GM12878 (cell line): ENCODE measurements around the gene CYSTM1. TPM values are rescaled to one million over a fixed set of nuclear protein-coding genes. Genes with fewer than 3 reads are reported as not detected.

Source experiments
- ATAC-seq: fragments of 200-7000 bp; cut with Tn5 transposase; 3 replicates; pipeline ENCODE4 v1.9.1; 2020; ENCODE audit warnings: mild to moderate bottlenecking, moderate library complexity
- BruUV-seq: library from RNA; stranded (reverse); fragments of 400-500 nt; replicated peaks from 2 replicates; lab custom pipeline; 2021; lab: Mats Ljungman, UMichigan
- CTCF ChIA-PET: fragments of 300-600 bp; sonication (Branson Sonifier 250); formaldehyde crosslinking; extraction: SDS; loops from one replicate; lab custom pipeline; 2021; ENCODE audit warnings: inconsistent platforms; lab: Yijun Ruan, JAX
- POLR2A ChIA-PET: fragments of 350-600 bp; formaldehyde crosslinking; extraction: SDS; loops from one replicate; lab custom pipeline; 2021; ENCODE audit warnings: inconsistent platforms; lab: Charles Lee
- RAD21 ChIA-PET: fragments of 300-600 bp; sonication (Branson Sonifier 250); formaldehyde crosslinking; loops from one replicate; lab custom pipeline; 2023; ENCODE audit warnings: antibody characterized with exemption; ENCODE audit not compliant: unreplicated experiment; lab: Charles Lee
- SMC1A ChIA-PET: fragments of 300-600 bp; sonication (Branson Sonifier 250); formaldehyde crosslinking; loops from one replicate; lab custom pipeline; 2023; ENCODE audit not compliant: unreplicated experiment, uncharacterized antibody; lab: Charles Lee
- DNase-seq: peaks from one replicate; pipeline ENCODE4 v3.0.0-alpha.2; 2011; ENCODE audit warnings: low read depth, low spot score
- FAIRE-seq: peaks from 3 replicates; lab custom pipeline; 2011; peaks lifted over from hg19 to GRCh38; lab: Jason Lieb, UNC
- H2AFZ ChIP-seq: 2 replicates; pipeline ENCODE4 v1.6.0; 2011; ENCODE audit warnings: low read depth, low read length, control low read depth; ENCODE audit not compliant: control insufficient read depth
- H3K27ac ChIP-seq: 2 replicates; pipeline ENCODE4 v1.5.1; 2011; ENCODE audit warnings: control low read depth; ENCODE audit not compliant: control insufficient read depth, insufficient read depth
- H3K27me3 ChIP-seq, 2 experiments: replicated peaks in 1 of 2; 2 replicates each; pipeline versions ENCODE4 v1.6.0 to v1.6.1; 2011; ENCODE audit warnings: low read length in 1 of 2; ENCODE audit not compliant: control insufficient read depth in 2 of 2, insufficient read depth in 2 of 2
- H3K36me3 ChIP-seq, 2 experiments: 2 replicates each; pipeline ENCODE4 v1.5.1; 2011; ENCODE audit warnings: low read length in 1 of 2; ENCODE audit not compliant: control insufficient read depth in 2 of 2, insufficient read depth in 2 of 2
- H3K4me1 ChIP-seq: 2 replicates; pipeline ENCODE4 v1.6.1; 2011; ENCODE audit warnings: mild to moderate bottlenecking, low read length, moderate library complexity, mixed read lengths; ENCODE audit not compliant: control insufficient read depth, insufficient read depth
- H3K4me2 ChIP-seq: 2 replicates; pipeline ENCODE4 v1.6.0; 2011; ENCODE audit warnings: control low read depth; ENCODE audit not compliant: control insufficient read depth, insufficient read depth
- H3K4me3 ChIP-seq: fragments of 200-600 bp; sonication (generic); 2 replicates; pipeline ENCODE4 v1.5.1; 2016
- H3K79me2 ChIP-seq: 2 replicates; pipeline ENCODE4 v1.6.0; 2011; ENCODE audit warnings: low read length; ENCODE audit not compliant: control insufficient read depth, insufficient read depth
- H3K9ac ChIP-seq: 2 replicates; pipeline ENCODE4 v1.8.0; 2011; ENCODE audit warnings: low read length, control low read depth, mixed read lengths; ENCODE audit not compliant: control insufficient read depth, insufficient read depth
- H3K9me3 ChIP-seq: replicated peaks from 3 replicates; pipeline ENCODE4 v1.5.1; 2011; ENCODE audit warnings: mild to moderate bottlenecking, low read length; ENCODE audit not compliant: control insufficient read depth, insufficient read depth
- H4K20me1 ChIP-seq: 2 replicates; pipeline ENCODE4 v1.6.0; 2011; ENCODE audit not compliant: control insufficient read depth, insufficient read depth
- ATF3 ChIP-seq: IDR thresholded peaks from 2 replicates; pipeline ENCODE4 v1.6.1; 2011; ENCODE audit warnings: low read depth, mild to moderate bottlenecking, low read length, moderate library complexity, borderline replicate concordance; ENCODE audit errors: extremely low read depth
- CEBPB ChIP-seq, 2 experiments: fragments of 150-350 bp in 1 of 2; IDR thresholded peaks; 2 replicates each; pipeline ENCODE4 v1.6.1; 2012 to 2014; ENCODE audit warnings: low read depth in 2 of 2, low read length in 2 of 2, borderline replicate concordance in 1 of 2, inconsistent platforms in 1 of 2
- CREM ChIP-seq: IDR thresholded peaks from 2 replicates; pipeline ENCODE4 v1.6.1; 2014; ENCODE audit warnings: antibody characterized with exemption, low read depth
- FOXK2 ChIP-seq: fragments of 450-650 bp; IDR thresholded peaks from 2 replicates; pipeline ENCODE4 v1.6.1; 2017; ENCODE audit warnings: mild to moderate bottlenecking, moderate library complexity
- IKZF1 ChIP-seq: fragments of 450-650 bp; conservative IDR thresholded peaks from 2 replicates; pipeline ENCODE4 v1.6.1; 2017; ENCODE audit warnings: antibody characterized with exemption, mild to moderate bottlenecking
- IRF3 ChIP-seq: fragments of 450-650 bp; IDR thresholded peaks from 2 replicates; pipeline ENCODE4 v1.6.1; 2014; ENCODE audit warnings: mild to moderate bottlenecking
- MEF2B ChIP-seq: fragments of 450-650 bp; IDR thresholded peaks from 2 replicates; pipeline ENCODE4 v1.6.1; 2018; ENCODE audit warnings: mild to moderate bottlenecking, moderate library complexity; ENCODE audit not compliant: partially characterized antibody, poor library complexity, severe bottlenecking
- MYC ChIP-seq: IDR thresholded peaks from 2 replicates; pipeline ENCODE4 v1.6.1; 2011; ENCODE audit warnings: mild to moderate bottlenecking, low read length, moderate library complexity, inconsistent platforms; ENCODE audit not compliant: insufficient read depth, insufficient replicate concordance, insufficient read length, severe bottlenecking
- PBX3 ChIP-seq: IDR thresholded peaks from 2 replicates; pipeline ENCODE4 v1.6.1; 2011; ENCODE audit warnings: mild to moderate bottlenecking, low read depth, low read length, moderate library complexity; ENCODE audit not compliant: insufficient replicate concordance
- SKIL ChIP-seq: fragments of 450-650 bp; IDR thresholded peaks from 2 replicates; pipeline ENCODE4 v1.6.1; 2017; ENCODE audit warnings: mild to moderate bottlenecking, low read depth, inconsistent platforms; ENCODE audit not compliant: poor library complexity, severe bottlenecking
- SREBF1 ChIP-seq: IDR thresholded peaks from 2 replicates; pipeline ENCODE4 v1.6.1; 2012; ENCODE audit warnings: mild to moderate bottlenecking, low read length
- SREBF2 ChIP-seq: IDR thresholded peaks from 2 replicates; pipeline ENCODE4 v1.6.1; 2012; ENCODE audit warnings: mild to moderate bottlenecking, low read length
- STAT1 ChIP-seq: fragments of 450-650 bp; conservative IDR thresholded peaks from 2 replicates; pipeline ENCODE4 v1.6.1; 2014; ENCODE audit warnings: antibody characterized with exemption, mild to moderate bottlenecking
- TCF3 ChIP-seq: IDR thresholded peaks from 2 replicates; pipeline ENCODE4 v1.6.1; 2012; ENCODE audit warnings: low read depth, mild to moderate bottlenecking, low read length, borderline replicate concordance; ENCODE audit not compliant: insufficient read depth
- USF1 ChIP-seq: IDR thresholded peaks from 2 replicates; pipeline ENCODE4 v1.6.1; 2011; ENCODE audit warnings: borderline replicate concordance, low read depth, mild to moderate bottlenecking, moderate library complexity, mixed read lengths, low read length; ENCODE audit not compliant: insufficient read depth; ENCODE audit errors: extremely low read length
- ZNF217 ChIP-seq: fragments of 450-650 bp; IDR thresholded peaks from 2 replicates; pipeline ENCODE4 v1.6.1; 2017; ENCODE audit warnings: antibody characterized with exemption, mild to moderate bottlenecking
- ZSCAN29 ChIP-seq: fragments of 450-650 bp; IDR thresholded peaks from 2 replicates; pipeline ENCODE4 v1.6.1; 2017; ENCODE audit warnings: mild to moderate bottlenecking, moderate library complexity
- WGBS: methylation state at CpG from one replicate; pipeline ENCODE4 v1.1.6; 2016; ENCODE audit warnings: low lambda C conversion rate; ENCODE audit not compliant: insufficient replicate concordance, insufficient coverage; ENCODE audit errors: missing lambda C conversion rate; 5-methylcytosine and 5-hydroxymethylcytosine counted together
- in situ Hi-C: fragments of 300-500 bp; cut with MboI; formaldehyde crosslinking; loops from 9 replicates; pipeline ENCODE4 v1.14.3; 2018; ENCODE audit warnings: mixed read lengths
- intact Hi-C: fragments of 100-400 bp; cut with micrococcal nuclease; formaldehyde crosslinking; loops from one replicate; pipeline ENCODE4 v1.14.2; 2022; ENCODE audit not compliant: unreplicated experiment
- polyA plus RNA-seq, 11 experiments: library from polyadenylated mRNA; depleted of rRNA in 4 of 11; unstranded in 6 of 11; stranded (reverse) in 5 of 11; fragments of >200 nt; fragmentation: Nextera tagmentation in 4 of 11; fragmentation: Illumina TruSeq in 1 of 11; extraction: Ambion mirVana in 4 of 11; extraction: Trizol in 1 of 11; gene quantifications; 1 replicate in 1 of 11; 2 replicates in 10 of 11; pipeline versions ENCODE4 v1.2.1 to v1.2.3, GENCODE V29; 2011 to 2016; ENCODE audit warnings: inconsistent platforms in 2 of 11, missing spikeins in 2 of 11, low read depth in 1 of 11
- total RNA-seq, 4 experiments: library from RNA; depleted of rRNA in 3 of 4; stranded (reverse); fragments of >200 nt in 3 of 4; fragmentation: Illumina TruSeq in 1 of 4; extraction: Trizol in 1 of 4; gene quantifications; 2 replicates each; pipeline versions ENCODE4 v1.2.1 to v1.2.3, GENCODE V29; 2013 to 2021

The CYSTM1 gene
- total and polyA plus RNA-seq, 10 of the 15 experiments (the other 5 are each of a cell fraction or from before 2014, with no cell fraction given) = 52.7 to 261 (median 98.7) TPM

- RAD21 ChIA-PET = interaction anchor here (0.7 to 7.7 kb wide), 35 partner anchors 7 to 482 kb away, joined by 3 to 131 read pairs (median 4); partner anchors contain the start of genes HBEGF and PFDN1
- Histone ChIP-seq H4K20me1 (no peaks in the 10 kb centered on the region; the same call in 1 of the 2 replicates), H3K4me3 (no peak overlapping the region), H3K27ac (no peak overlapping the region), H3K9me3 (no peaks in the 10 kb centered on the region), H3K4me1 (peaks cover 4% of the 10 kb centered on the region; the same call in 1 of the 2 replicates), H3K27me3 (no peaks in the 10 kb centered on the region), H3K79me2 (no peaks in the 10 kb centered on the region), H2AFZ (no peak overlapping the region), H3K9ac (no peak overlapping the region), H3K4me2 (no peak overlapping the region), H3K36me3 (peaks cover 6 to 20% of the 10 kb centered on the region in 2 experiments; a peak in 3 of 4 replicates)
- POLR2A ChIA-PET = interaction anchor here (0.6 to 1.8 kb wide), 7 partner anchors 15 to 117 kb away, joined by 3 to 8 read pairs (median 3); partner anchors contain the start of gene HBEGF
- 85% methylated on average over 4 of the region's 4 CpGs for WGBS
- ATAC-seq (no peak), DNase-seq (no peak), FAIRE-seq (no peak)
- no peak for TF ChIP-seq ATF3
- TF ChIP-seq FOXK2 = no peak
- TF ChIP-seq STAT1 = no peak
- TF ChIP-seq SREBF1 = no peak
- no peak for TF ChIP-seq USF1
- no peak for TF ChIP-seq MYC
- no peak for TF ChIP-seq ZSCAN29
- no peak for TF ChIP-seq IKZF1
- TF ChIP-seq TCF3 = no peak
- no peak for TF ChIP-seq CREM
- TF ChIP-seq MEF2B = no peak
- TF ChIP-seq PBX3 = no peak
- TF ChIP-seq SREBF2 = no peak
- TF ChIP-seq CEBPB (IDR thresholded peaks at IDR 0.05; ENCODE audit: borderline replicate concordance in 1 of 2, low read depth in 2 of 2, low read length in 2 of 2) = no peak
- TF ChIP-seq ZNF217 = no peak
- no peak for TF ChIP-seq IRF3
- TF ChIP-seq SKIL = no peak
- CTCF ChIA-PET = interaction anchor here (0.7 to 18.8 kb wide), 49 partner anchors 8 to 482 kb away, joined by 3 to 774 read pairs (median 5); partner anchors contain the start of genes CYSTM1, HBEGF, PFDN1 and SLC4A9
- SMC1A ChIA-PET = interaction anchor here (0.8 to 14.6 kb wide), 29 partner anchors 8 to 482 kb away, joined by 3 to 345 read pairs (median 4); partner anchors contain the start of genes HBEGF and SLC4A9
- BruUV-seq = no TSS peak
- in situ Hi-C loops = loop anchor here (5.0 to 25.0 kb wide), 3 partner anchors 119 to 794 kb away; partner anchors contain the start of gene SLC4A9
- intact Hi-C loops = loop anchor here (1.0 to 5.0 kb wide), 3 partner anchors 108 to 469 kb away; no protein-coding TSS in a partner anchor
Observed at GRCh38 chr5:140243706-140244250, 68.8 kb downstream of the CYSTM1 start.
